ENCODE results near the gene SPATA13.

GRCh38 chr13:24168979-24169378, 8.5 kb downstream of the SPATA13 start:
- no peak for TF ChIP-seq CTCF (IDR thresholded peaks at IDR 0.05; ENCODE audit: borderline replicate concordance, extremely low read depth, low read length, poor library complexity, severe bottlenecking)
- no peak for TF ChIP-seq EZH2 (IDR thresholded peaks at IDR 0.05; ENCODE audit: borderline replicate concordance, low read depth, low read length, severe bottlenecking)

Measured in DND-41 (cell line).